NCI-H1436 (cell line): ENCODE results near the gene ZNF587.
"Not testable (repeated sequence)": the region's sequence is repeated elsewhere in the genome, so short reads cannot be mapped to it uniquely, and the experiment has no call there.

Source experiments
- DNase-seq: peaks from one replicate; lab custom pipeline; 2025; lab: John Stamatoyannopoulos, UW

ZNF587 gene

GRCh38 chr19:57823155-57823554 lies 26.5 kb upstream of the ZNF587 start:
- not testable (repeated sequence) for DNase-seq

DNA sequence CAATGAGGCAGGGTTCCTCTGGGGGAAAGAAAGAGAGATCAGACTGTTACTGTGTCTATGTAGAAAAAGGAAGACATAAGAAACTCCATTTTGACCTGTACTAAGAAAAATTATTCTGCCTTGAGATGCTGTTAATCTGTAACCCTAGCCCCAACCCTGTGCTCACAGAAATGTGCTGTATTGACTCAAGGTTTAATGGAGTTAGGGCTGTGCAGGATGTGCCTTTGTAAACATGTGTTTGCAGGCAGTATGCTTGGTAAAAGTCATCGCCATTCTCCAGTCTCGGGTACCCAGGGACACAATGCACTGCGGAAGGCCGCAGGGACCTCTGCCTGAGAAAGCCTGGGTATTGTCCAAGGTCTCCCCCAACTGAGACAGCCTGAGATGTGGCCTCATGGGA lies 26.1 kb upstream of the ZNF587 start:
- not testable (repeated sequence) for DNase-seq

DNA sequence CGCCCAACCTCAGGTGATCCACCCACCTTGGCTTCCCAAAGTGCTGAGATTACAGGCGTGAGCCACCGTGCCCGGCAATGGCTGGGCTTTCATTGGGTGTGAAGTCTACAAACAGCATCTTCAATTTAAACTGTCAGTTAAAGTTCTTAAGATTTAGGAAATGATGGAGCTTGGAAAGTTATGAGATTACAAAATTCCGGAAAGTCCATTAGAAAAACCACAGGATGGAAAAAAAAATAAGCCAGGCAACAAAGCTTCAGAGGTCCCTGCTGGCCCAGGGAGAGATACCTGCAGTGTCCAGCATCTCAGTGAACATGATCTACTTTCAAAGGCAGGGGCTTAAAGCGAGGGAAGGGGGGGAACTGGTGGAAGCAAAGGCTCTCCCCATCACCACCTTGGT lies 24.1 kb upstream of the ZNF587 start:
- no peak for DNase-seq

DNA sequence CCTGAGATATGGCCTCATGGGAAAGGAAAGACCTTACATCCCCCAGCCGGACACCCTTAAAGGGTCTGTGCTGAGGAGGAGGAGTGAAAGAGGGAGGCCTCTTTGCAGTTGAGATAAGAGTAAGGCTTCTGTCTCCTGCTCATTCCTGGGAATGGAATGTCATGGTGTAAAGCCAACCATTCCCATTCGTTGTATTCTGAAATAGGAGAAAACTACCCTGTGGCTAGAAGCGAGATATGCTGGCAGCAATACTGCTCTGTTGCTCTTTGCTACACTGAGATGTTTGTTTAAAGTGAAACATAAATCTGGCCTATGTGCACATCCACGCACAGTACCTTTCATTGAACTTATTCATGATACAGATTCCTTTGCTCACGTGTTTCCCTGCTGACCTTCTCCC lies 20.3 kb upstream of the ZNF587 start:
- DNase-seq, result no peak

DNA sequence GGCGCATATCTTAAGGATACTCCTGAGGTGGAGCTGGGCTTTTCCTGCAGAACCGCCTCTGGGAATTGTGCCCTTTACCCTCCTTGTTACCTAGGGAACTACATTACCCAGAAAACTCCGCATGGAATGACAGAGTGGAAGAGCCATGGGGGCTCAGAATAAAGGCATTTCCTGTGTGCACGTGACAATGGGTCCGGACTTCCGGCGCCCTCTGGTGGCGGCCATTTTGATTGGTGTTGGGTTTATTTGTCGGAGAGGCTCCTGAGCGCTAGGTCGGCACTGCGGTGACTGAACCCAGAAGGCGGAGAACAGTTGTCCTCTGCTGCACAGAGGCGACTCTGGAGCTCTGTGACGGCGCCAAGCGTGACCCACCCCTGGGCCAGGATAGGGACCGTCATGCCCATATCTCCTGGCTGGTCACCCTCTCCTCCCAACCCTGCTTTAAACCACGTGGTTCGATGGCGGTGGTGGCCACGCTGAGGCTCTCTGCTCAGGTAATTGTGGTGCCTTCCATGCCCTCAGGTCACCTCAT lies 19.5 kb upstream of the ZNF587 start, which contains the start of gene ZNF587B:
Gene ZNF587B, plus strand, starts transcription at position 229 of the 532 bp plus-strand sequence. Its CDS starts 230 bp downstream, at position 459.
- DNase-seq, result no peak

- not testable (repeated sequence) for DNase-seq
Observed at GRCh38 chr19:57836991-57837390, 12.7 kb upstream of the ZNF587 start.

DNA sequence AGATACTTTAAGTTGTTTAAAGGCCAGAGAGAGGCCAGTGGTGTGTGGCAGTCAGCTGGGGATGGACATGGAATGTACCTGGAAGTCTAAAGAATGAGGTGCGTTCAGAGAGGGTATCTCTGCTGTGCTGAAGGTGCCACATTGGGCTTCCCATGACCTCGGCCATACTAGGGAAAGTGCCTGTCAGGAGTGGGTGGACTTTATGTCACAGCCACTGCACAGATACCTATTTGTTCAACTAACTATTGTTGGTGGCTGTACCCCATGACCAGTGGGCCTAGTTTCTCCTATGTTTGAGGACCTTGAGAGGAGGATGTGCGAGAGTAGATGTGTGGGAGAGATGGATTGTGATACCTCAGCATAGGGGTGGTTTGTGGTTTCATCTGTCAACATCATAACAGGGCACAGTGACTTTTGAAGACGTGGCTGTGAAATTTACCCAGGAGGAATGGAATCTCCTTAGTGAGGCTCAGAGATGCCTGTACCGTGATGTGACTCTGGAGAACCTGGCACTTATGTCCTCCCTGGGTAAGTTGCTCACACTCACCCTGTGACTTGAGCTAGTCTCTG lies 11.0 kb upstream of the ZNF587 start:
- DNase-seq, result not testable (repeated sequence)

DNA sequence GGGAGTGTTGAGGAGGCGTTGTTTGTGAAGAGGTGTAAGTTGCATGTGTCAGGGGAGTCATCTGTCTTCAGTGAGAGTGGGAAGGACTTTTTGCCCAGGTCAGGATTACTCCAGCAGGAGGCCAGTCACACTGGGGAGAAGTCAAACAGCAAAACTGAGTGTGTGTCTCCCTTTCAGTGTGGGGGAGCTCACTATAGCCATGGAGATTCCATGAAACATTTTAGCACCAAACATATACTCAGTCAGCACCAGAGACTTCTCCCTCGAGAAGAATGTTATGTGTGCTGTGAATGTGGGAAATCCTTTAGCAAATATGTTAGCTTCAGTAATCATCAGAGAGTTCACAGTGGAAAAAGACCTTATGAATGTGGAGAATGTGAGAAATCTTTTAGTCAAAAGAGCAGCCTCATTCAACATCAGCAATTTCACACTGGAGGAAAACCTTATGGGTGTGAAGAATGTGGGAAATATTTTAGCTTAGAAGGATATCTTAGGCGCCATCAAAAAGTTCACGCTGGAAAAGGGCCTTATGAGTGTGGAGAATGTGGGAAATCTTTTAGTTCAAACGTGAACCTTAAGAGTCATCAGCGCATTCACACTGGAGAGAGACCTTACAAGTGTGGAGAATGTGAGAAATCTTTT lies 8.4 kb upstream of the ZNF587 start:
- no peak for DNase-seq

- not testable (repeated sequence) for DNase-seq
Observed at GRCh38 chr19:57847164-57847563, 2.5 kb upstream of the ZNF587 start.

DNA sequence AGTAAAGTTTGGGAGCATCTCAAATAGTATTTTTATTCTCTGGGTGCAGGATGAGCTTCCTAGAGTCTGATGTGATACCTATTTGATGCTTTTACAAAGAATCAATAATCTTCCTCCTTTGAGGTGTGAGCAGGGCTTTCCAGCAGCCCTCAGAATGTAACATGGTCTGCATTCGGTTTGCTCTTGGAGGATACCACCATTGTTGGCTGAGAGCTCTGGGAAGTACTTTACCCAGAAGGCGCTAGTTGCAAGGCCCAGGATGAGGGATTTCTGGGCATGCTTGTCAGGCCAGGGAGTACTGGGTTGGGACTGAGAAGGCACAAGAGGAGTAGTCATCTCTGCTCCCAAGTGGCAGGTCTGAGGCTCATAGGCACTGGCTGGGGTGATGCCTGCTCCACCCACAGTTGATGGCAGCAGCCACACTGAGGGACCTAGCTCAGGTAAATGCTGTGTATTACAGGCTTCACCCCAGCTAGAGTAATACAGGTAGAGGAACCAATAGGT lies 445 bp upstream of the ZNF587 start:
- DNase-seq, result not testable (repeated sequence)

DNA sequence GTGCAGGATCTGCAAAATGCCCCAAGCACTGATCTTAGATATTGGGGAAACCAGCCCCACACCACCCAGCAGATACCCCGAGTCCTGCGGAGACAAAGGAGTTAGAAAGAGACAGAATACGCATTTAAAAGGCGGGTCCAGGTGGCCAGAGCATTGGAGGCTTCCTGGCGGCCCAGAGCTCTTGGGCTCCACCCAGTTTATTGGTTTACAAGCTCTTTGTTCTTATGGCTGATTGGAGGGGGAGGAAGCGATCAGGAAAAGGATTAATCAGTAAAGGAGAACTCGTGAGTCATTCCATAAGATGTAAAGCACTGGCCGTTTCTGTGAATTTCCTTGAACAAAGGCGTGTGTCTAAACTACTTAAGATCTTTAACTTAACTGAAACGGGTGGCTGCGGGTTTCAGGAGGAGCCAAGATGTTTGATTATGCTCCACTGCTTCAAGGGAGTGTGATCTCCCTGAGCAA lies 926 bp downstream of the ZNF587 start:
- no peak for DNase-seq

DNA sequence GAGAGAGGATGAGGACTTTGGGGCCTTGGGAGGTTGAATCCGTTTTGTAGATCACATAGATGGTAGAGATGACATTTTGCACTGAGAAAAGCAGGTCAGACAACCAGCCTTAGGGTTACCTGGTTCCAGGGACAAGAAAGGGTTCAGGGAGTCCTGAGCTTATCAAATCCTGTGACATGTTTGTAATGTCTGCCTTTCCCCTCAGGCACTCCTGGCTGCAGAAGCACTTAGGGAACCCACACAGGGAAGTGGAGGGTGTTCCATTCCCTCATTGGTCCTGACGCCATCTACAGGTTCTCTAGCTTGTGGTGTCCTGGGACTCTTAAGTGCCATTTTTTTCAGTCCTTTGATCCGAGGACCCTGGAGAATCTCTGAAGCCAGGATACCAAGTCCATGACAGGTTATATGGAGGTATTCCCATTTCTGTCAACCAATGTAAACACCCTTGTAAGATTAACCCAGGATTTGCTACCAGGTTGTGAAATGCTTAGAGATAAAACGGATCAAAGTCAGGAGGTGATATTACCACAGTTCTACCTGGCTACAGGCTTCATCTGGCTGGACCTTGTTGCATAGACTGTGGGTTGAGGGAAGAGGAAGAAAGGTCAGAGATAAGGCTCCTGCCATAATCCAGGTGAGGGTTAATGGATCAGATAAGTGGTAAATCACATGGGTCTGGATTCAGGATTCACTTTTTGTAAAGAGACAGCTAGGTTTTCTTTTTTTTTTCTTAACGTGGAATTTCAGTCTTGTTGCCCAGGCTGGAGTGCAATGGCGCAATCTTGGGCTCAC lies 2.3 kb downstream of the ZNF587 start:
- DNase-seq, result not testable (repeated sequence)

GRCh38 chr19:57854117-57854516 lies 4.5 kb downstream of the ZNF587 start:
- DNase-seq, result not testable (repeated sequence)

DNA sequence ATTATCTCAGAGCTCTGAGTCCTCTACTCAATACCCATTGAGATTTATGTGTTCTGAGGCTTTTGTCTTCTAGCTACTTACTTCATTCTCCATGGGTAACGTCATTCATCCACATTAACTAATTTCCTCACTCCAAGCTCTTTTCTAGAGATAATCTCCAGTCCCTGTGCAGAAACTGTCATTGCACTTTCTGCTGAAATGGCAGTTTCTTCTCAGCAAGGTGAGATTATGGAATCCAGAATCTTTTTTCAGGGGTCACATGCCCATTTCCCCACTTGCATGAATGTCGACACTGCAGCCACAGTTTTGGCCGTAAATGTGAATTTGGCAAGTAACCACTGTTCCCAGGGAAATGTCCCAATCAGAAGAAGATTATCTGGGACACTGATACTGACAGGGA lies 12.7 kb downstream of the ZNF587 start:
- DNase-seq, result not testable (repeated sequence)

GRCh38 chr19:57867868-57868492 lies 18.3 kb downstream of the ZNF587 start:
- DNase-seq, result no peak

GRCh38 chr19:57869655-57870054 lies 20.0 kb downstream of the ZNF587 start:
- not testable (repeated sequence) for DNase-seq

GRCh38 chr19:57870225-57870624 lies 20.6 kb downstream of the ZNF587 start:
- no peak for DNase-seq

GRCh38 chr19:57872450-57872849 lies 22.8 kb downstream of the ZNF587 start:
- no peak for DNase-seq

DNA sequence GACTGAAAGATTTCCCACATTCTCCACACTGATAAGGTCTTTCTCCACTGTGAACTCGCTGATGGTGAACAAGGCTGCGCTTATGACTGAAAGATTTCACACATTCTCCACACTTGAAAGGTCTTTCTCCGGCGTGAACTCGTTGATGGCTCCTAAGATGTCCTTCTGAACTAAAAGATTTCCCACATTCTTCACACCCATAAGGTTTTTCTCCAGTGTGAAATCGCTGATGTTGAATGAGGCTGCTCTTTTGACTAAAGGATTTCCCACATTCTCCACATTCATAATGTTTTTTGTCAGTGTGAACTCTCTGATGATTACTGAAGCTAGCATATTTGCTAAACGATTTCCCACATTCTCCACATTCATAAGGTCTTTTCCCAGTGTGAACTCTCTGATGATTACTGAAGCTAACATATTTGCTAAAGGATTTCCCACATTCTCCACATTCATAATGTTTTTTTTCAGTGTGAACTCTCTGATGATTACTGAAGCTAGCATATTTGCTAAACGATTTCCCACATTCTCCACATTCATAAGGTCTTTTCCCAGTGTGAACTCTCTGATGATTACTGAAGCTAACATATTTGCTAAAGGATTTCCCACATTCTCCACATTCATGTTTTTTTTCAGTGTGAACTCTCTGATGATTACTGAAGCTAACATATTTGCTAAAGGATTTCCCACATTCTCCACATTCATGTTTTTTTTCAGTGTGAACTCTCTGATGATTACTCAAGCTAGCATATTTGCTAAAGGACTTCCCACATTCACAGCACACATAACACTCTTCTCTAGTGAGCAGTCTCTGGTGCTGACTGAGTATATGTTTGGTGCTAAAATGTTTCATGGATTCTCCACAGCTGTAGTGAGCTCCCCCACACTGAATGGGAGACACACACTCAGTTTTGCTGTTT lies 24.5 kb downstream of the ZNF587 start:
- DNase-seq, result not testable (repeated sequence)

DNA sequence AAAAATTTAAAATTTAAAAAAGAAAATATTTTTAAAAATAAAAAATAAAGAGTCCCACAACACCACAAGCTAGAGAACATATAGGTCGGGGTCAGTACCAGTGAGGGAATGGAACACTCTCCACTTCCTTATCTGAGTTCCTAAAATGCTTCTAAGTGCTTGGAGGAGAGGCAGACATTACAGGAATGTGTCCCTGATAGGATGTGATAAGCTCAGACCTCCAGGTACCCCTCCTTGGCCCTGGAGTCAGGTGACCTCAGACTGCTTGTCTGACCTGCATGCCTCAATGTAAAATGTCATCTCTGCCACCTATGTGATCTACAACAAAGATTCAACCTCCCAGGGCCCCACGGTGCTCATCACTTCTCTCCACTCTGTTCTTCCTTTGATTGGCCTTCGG lies 36.4 kb downstream of the ZNF587 start:
- DNase-seq, result no peak
